NCI-H526 treated with DMSO at 0.1 percent for 48 hours (cell line): ENCODE data around the gene TNS4.

Experiments used
- DNase-seq: peaks from one replicate; lab custom pipeline; 2025; lab: John Stamatoyannopoulos, UW

TNS4 gene

DNA sequence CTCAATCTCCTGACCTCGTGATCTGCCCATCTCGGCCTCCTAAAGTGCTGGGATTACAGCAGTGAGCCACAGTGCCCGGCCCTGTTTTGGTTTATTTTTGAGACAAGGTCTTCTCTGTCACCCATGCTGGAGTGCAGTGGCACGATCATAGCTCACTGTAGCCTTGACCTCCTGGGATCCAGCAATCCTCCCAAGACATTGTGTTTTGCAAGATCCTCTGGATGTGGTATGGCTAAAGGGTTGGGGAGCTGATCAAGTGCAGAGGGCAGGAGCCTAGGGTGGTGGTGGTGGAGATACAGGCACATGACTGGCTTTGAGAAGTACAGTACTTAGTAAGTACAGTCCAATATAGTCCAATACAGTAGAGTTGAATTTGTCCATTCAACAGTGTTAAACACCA, 16.6 kb upstream of the TNS4 start:
- no peak for DNase-seq

DNA sequence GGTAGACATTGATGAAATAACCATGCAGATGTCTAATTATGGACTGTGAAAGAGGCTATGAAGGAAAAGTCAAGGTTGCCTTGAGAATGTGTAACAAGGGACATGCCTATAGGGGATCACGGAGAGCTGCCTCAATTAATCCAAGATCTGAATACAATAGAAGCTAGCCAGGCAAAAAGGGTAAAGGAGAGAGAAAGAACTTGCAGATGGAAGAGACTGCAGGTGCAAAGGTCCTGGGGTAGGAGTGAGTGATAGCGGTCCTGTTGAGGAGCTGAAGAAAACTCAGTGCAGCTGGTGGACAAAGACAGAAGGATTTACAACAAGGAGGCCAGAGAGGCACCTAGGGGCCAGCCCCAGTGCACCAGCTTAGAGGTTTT, 15.9 kb upstream of the TNS4 start:
- DNase-seq = no peak

GRCh38 chr17:40516581-40517285, 15.3 kb upstream of the TNS4 start:
- no peak for DNase-seq

DNA sequence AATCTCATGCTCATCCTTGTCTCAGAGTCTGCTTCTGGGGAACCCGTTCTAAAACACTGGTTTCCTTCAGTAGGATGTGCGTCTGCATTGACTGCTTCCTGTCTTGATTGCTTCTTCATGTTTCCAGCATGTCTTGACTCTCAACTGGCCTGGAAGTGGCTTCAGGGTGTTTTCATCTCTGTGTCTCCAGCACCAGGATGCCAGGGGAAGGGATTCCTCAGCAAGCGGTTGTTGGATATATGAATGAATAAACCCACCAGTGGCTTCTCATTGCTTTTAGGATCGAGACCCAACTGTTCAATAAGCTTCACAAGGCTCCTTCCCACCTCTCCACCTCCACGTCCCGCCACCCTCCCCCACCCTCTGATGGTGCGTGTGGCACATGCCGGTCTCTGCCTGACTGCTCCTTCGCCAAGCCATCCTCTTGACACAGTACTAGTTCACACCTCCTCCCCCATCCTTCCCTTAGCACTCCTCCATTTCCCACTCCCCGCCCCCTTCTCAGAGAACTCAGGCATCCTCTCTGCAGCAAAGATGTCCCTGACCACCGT, 14.1 kb upstream of the TNS4 start:
- no peak for DNase-seq

- DNase-seq = no peak
Measured at GRCh38 chr17:40515011-40515410, 13.6 kb upstream of the TNS4 start.

GRCh38 chr17:40514013-40514875, 12.8 kb upstream of the TNS4 start:
- DNase-seq = no peak

DNA sequence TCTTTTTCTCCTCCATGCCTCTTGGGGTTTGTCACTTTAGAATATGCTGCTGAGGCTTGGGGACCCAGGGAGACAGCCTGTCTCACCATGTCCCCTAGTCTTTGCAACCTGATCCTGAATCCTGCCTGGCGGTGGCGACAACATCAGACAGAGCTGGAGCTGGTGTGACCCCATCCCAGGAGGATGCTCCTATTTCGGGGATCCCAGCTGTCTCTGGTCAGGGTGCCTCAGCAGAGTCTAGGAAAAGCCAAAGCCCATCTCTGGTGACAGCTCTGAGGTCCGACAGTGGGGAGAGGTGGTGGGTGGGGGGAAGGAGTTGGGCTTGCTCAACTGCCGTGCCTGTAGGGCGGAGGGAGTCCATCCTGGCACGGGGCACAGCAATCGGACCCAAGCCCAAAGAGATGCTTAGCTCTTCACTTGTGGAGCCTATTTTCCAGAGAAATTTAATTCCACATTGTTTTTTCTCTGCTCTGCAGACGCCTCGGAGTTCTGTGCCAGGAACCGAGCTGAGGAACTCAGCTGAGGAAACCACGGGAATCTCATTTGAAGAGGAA, 10.3 kb upstream of the TNS4 start:
- DNase-seq = no peak

DNA sequence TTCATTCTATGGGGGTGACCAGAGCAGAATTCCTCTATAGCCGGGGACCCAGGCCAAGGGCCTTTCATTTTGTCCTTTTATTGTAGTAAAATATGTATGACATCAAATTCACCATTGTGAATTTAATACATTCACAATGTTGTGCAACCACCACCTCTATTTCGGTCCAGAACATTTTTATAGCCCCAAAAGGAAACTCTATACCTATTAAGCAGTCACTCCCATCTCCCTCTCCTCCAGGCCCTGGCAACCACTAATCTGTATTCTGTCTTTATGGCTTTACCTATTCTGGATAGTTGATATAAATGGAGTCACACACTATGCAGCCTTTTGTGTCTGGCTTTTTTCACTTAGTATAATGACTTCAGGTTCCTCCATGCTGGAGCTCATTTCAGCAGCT, 9.7 kb upstream of the TNS4 start:
- no peak for DNase-seq

- DNase-seq = no peak
Measured at GRCh38 chr17:40510328-40510648, 8.9 kb upstream of the TNS4 start.

- DNase-seq = no peak
Measured at GRCh38 chr17:40509626-40510327, 8.4 kb upstream of the TNS4 start.

DNA sequence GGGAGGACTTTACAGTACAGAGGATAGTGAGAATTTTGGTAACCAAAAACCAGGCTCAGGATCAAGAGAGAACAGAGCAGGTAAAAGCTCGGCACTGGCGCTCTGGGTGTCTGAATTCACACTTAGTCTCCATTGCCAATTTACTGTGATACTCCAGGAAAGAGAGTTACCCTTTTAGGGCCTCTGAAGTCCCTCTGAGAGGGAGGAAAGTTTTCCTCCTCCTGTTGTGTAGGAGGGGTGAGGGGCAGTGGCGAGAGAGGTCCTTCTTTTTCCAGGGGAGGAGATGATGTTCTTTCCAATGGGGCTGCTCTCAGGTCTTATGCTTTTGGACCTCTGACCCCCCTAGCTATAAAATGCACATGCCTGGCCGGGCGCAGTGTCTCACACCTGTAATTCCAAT, 5.4 kb upstream of the TNS4 start:
- peak; percentile 4 for DNase-seq

DNA sequence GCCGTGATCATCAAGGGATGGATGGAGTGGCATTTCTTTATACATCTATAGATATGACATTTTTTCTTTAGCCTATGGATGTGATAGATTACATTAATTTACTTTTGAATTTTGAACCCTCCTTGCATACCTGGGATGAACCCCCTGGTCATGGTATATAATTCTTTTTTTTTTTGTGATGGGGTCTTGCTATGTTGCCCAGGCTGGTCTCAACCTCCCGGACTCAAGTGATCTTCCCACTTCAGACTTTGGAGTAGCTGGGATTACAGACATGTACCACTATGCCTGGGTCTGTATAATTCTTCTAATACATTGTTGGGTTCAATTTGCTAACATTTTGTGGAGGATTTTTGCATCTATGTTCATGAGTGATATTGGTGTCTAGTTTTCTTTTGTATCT, 1.7 kb upstream of the TNS4 start:
- DNase-seq = no peak

DNA sequence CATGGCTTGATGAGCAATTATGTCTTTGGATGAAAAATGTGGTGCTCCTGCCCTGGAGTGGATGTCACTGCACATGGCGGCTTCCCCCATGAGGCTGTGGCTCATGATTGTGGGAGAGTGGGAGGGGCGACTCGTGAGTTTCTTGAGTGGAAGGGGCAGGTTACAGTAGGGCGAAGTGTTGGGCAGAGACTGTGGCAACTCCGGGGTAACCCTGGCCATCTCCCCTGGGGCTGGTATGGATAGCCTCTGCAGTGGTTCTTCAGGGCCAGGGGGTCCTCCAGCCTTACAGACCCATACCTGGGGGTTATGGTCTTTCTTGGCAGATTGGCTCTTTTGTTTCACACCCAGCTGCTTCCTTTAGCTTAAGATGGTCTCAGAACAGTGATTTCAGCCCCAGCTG, 1.3 kb upstream of the TNS4 start:
- no peak for DNase-seq

DNA sequence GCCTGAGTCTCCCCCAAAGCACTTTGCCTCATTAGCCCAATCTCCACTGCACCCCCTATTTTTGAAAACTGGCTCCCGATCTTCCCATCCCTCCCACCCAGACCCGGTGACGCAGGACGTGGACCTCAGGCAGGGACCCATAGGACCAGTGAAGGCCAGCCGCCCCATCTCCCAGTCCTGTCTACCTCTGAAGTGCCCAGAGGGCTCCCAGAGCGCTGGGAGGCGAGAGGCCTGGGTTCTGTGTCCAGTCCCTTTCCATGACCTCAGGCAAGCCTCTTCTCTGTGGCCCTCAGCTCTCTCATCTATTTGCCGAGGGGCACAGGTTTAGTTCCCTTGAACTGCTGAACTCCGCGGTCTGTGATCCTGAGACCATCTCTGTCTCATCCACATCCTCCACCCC, 714 bp downstream of the TNS4 start:
- DNase-seq = no peak

GRCh38 chr17:40500190-40500589, 1.2 kb downstream of the TNS4 start:
- no peak for DNase-seq

DNA sequence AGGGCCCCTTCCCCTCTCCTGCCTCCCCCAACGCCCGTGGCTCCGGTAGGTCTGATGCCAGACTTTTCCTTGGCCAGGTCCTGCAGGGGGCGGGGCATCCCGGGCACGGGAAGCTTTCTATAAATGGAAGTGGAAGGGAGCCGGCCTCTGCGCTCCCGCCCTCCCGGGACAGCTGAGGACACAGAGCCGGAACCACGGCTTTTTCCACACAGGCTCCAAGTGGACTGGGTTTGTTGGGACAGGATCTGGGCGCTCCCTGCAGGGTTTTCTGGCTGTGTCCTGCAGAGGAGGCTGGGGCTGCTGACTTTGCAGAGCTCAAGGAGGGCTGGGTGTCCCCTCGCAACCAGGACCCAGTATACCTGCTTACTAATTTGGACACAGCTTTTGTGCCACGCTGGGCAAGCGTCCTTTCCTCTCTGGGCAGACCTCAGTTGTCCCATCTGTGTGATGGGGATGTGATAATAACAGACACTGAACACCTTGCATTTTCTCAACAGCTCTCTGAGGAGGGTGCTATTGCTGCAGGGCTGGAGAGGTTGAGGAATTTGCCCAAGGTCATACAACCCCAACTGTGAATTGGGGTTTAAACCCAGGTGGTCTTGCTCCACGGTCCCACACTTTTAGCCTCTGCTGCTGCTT, 1.8 kb downstream of the TNS4 start:
- peak; percentile 17 for DNase-seq

GRCh38 chr17:40498281-40499084, 2.9 kb downstream of the TNS4 start:
- peak; percentile 8 for DNase-seq

- no peak for DNase-seq
Measured at GRCh38 chr17:40497695-40498094, 3.7 kb downstream of the TNS4 start.

- DNase-seq = no peak
Measured at GRCh38 chr17:40496634-40497420, 4.6 kb downstream of the TNS4 start.

GRCh38 chr17:40496170-40496569, 5.3 kb downstream of the TNS4 start:
- no peak for DNase-seq
